HL-60 (cell line): ENCODE measurements around the gene RASSF1.

Source experiments
- DNase-seq, 2 experiments: peaks; one replicate each; pipeline ENCODE4 v3.0.0-alpha.2; 2010 to 2020; ENCODE audit warnings: low read depth in 1 of 2, low spot score in 1 of 2
- H3K27ac ChIP-seq: fragments of 250-450 bp; sonication (Bioruptor Pico); replicated peaks from 2 replicates; pipeline ENCODE4 v1.5.1; 2020; ENCODE audit warnings: mild to moderate bottlenecking, moderate library complexity
- H3K27me3 ChIP-seq: fragments of 250-450 bp; sonication (Bioruptor Pico); 2 replicates; pipeline ENCODE4 v1.5.1; 2021; ENCODE audit warnings: mild to moderate bottlenecking, moderate library complexity; ENCODE audit not compliant: insufficient read depth, poor library complexity, severe bottlenecking
- H3K4me3 ChIP-seq: replicated peaks from 2 replicates; pipeline ENCODE4 v1.5.1; 2011; ENCODE audit warnings: mild to moderate bottlenecking, control low read depth, low read length; ENCODE audit not compliant: insufficient read depth
- GABPA ChIP-seq: IDR thresholded peaks from 2 replicates; pipeline ENCODE4 v1.6.1; 2012; ENCODE audit warnings: low read depth
- POLR2AphosphoS5 ChIP-seq: IDR thresholded peaks from 2 replicates; pipeline ENCODE4 v1.6.1; 2012; ENCODE audit warnings: low read depth
- SPI1 ChIP-seq: IDR thresholded peaks from 2 replicates; pipeline ENCODE4 v1.6.1; 2012; ENCODE audit warnings: low read depth, mild to moderate bottlenecking, borderline replicate concordance
- TF ChIP-seq, protein P1 (sequence below): IDR thresholded peaks from 2 replicates; pipeline ENCODE4 v1.6.1; 2012; ENCODE audit warnings: low read depth; ENCODE audit not compliant: insufficient replicate concordance
- TF ChIP-seq, protein P2 (sequence below): IDR thresholded peaks from one replicate; pipeline ENCODE4 v1.5.1; 2011; ENCODE audit warnings: low read length, control low read depth, inconsistent platforms; ENCODE audit not compliant: insufficient read depth

Gene RASSF1

DNA sequence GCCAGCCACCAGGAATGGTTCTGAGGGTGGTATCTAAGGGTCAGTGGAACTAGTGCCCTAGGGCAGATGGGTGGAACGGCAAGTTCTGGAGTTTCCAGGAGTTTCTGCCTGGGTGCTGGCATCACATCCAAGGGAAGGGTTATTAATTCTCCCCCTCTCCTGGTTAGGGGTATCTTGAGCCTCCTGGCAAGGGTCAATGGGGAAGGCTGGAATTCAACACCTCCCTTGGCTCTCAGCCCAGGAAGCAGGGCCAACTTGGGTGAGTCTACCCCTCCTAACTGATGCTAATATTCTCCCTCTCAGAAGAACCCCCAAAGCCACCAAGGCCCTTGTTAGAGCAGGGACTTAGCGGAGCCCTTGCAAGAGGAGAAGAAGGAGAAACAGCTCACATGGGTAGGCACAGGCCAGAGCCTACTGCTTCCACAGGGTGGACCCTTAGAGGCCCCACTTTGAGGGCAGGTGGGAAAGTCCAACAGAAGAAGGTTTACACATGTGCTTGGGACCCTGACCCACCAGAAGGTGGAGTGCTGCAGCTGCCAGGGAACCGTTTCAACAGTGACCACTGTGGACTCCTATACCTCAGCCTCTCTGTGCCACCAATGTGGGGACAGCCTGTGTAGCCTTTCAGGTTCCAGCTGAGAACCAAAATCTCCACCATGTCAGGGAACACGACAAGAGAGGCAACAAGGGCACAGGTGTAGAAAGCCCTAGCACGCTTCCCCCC, 15.4 kb upstream of the RASSF1 start:
- no peak for DNase-seq
- Histone ChIP-seq H3K27ac (no peak overlapping the region), H3K4me3 (no peak overlapping the region), H3K27me3 (no peaks in the 10 kb centered on the region)
- TF ChIP-seq GABPA, result no peak
- TF ChIP-seq POLR2AphosphoS5, result no peak
- TF ChIP-seq, protein P1, sequence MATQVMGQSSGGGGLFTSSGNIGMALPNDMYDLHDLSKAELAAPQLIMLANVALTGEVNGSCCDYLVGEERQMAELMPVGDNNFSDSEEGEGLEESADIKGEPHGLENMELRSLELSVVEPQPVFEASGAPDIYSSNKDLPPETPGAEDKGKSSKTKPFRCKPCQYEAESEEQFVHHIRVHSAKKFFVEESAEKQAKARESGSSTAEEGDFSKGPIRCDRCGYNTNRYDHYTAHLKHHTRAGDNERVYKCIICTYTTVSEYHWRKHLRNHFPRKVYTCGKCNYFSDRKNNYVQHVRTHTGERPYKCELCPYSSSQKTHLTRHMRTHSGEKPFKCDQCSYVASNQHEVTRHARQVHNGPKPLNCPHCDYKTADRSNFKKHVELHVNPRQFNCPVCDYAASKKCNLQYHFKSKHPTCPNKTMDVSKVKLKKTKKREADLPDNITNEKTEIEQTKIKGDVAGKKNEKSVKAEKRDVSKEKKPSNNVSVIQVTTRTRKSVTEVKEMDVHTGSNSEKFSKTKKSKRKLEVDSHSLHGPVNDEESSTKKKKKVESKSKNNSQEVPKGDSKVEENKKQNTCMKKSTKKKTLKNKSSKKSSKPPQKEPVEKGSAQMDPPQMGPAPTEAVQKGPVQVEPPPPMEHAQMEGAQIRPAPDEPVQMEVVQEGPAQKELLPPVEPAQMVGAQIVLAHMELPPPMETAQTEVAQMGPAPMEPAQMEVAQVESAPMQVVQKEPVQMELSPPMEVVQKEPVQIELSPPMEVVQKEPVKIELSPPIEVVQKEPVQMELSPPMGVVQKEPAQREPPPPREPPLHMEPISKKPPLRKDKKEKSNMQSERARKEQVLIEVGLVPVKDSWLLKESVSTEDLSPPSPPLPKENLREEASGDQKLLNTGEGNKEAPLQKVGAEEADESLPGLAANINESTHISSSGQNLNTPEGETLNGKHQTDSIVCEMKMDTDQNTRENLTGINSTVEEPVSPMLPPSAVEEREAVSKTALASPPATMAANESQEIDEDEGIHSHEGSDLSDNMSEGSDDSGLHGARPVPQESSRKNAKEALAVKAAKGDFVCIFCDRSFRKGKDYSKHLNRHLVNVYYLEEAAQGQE, result no peak
- no peak for TF ChIP-seq SPI1
- TF ChIP-seq, protein P2, sequence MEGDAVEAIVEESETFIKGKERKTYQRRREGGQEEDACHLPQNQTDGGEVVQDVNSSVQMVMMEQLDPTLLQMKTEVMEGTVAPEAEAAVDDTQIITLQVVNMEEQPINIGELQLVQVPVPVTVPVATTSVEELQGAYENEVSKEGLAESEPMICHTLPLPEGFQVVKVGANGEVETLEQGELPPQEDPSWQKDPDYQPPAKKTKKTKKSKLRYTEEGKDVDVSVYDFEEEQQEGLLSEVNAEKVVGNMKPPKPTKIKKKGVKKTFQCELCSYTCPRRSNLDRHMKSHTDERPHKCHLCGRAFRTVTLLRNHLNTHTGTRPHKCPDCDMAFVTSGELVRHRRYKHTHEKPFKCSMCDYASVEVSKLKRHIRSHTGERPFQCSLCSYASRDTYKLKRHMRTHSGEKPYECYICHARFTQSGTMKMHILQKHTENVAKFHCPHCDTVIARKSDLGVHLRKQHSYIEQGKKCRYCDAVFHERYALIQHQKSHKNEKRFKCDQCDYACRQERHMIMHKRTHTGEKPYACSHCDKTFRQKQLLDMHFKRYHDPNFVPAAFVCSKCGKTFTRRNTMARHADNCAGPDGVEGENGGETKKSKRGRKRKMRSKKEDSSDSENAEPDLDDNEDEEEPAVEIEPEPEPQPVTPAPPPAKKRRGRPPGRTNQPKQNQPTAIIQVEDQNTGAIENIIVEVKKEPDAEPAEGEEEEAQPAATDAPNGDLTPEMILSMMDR, result no peak

DNA sequence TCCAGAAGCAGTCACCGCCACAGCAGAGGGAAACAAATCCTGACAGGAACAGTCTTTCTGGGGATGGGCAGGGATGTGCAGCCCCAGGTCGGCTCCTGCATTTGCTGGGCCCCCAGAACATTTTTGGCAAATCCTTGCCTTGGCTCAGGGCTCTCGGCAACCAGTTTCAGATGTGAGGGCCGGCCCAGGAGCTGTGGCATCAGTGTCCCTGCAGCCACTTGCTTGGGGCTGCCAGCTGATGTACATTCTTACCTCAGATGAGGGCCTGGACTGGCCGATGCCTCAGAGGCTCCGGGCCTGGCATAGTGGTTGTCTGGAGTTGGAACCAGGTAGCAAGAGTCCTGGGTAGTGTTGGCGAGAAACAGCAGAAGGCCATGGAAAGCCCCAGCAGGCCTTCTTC, 14.2 kb upstream of the RASSF1 start:
- TF ChIP-seq, protein P1, result no peak
- TF ChIP-seq POLR2AphosphoS5 (no peak), GABPA (no peak), SPI1 (no peak)
- TF ChIP-seq, protein P2, result no peak
- no peak for DNase-seq
- Histone ChIP-seq H3K27me3 (no peaks in the 10 kb centered on the region), H3K27ac (no peak overlapping the region), H3K4me3 (no peak overlapping the region)

DNA sequence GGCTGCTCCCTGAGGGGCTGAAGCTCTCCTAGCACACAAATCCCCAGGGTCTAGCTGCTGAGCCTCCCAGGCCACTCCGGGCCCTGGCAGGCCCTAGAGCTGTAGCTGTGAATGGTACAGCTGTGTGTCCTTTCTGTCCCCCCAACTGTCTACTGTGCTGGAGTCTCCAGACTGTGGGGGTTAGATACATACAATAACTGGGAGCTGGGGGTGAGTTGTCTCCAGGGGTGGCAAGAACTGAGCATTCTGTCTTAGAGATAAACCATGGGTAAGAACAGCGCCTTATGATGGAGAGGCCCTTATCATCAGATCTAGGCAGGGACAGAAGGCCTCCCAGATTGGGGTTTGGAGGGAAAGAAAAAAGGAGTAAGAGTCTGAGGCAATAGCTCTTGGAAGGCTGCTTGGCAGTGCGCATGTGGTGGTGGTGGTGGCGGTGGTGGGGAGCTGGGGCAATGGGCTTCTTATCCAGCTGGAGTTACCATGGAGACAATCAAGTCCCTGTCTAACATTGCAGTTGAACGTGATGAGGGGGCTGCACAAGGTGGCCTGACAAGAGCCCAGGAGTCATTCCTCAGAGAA, 13.6 kb upstream of the RASSF1 start:
- Histone ChIP-seq H3K27ac (no peak overlapping the region), H3K4me3 (no peak overlapping the region), H3K27me3 (no peaks in the 10 kb centered on the region)
- TF ChIP-seq POLR2AphosphoS5, result no peak
- no peak for TF ChIP-seq SPI1
- TF ChIP-seq GABPA, result no peak
- TF ChIP-seq, protein P1, result no peak
- TF ChIP-seq, protein P2, result no peak
- DNase-seq, result no peak
